Suprapubic skin (tissue), 3 donors: ENCODE measurements around the gene NEK11.

ENCODE experiments used
- POLR2A ChIP-seq, 2 donors: fragments of 450-650 bp; IDR thresholded peaks; one replicate each; pipeline ENCODE4 v1.6.1; 2017; ENCODE audit warnings: antibody characterized with exemption in 2 of 2, mild to moderate bottlenecking in 2 of 2, moderate library complexity in 2 of 2
- TF ChIP-seq, protein P1 (sequence below), 2 donors: fragments of 200-600 bp in 1 of 2; fragments of 450-650 bp in 1 of 2; sonication (generic) in 1 of 2; IDR thresholded peaks; one replicate each; pipeline ENCODE4 v1.5.1; 2016 to 2019; ENCODE audit warnings: antibody characterized with exemption in 2 of 2, mild to moderate bottlenecking in 1 of 2, moderate library complexity in 1 of 2

- TF ChIP-seq, protein P1, sequence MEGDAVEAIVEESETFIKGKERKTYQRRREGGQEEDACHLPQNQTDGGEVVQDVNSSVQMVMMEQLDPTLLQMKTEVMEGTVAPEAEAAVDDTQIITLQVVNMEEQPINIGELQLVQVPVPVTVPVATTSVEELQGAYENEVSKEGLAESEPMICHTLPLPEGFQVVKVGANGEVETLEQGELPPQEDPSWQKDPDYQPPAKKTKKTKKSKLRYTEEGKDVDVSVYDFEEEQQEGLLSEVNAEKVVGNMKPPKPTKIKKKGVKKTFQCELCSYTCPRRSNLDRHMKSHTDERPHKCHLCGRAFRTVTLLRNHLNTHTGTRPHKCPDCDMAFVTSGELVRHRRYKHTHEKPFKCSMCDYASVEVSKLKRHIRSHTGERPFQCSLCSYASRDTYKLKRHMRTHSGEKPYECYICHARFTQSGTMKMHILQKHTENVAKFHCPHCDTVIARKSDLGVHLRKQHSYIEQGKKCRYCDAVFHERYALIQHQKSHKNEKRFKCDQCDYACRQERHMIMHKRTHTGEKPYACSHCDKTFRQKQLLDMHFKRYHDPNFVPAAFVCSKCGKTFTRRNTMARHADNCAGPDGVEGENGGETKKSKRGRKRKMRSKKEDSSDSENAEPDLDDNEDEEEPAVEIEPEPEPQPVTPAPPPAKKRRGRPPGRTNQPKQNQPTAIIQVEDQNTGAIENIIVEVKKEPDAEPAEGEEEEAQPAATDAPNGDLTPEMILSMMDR (IDR thresholded peaks at IDR 0.05), result no peak
- TF ChIP-seq POLR2A (IDR thresholded peaks at IDR 0.05), result no peak
These were observed 296.3 kb downstream of the NEK11 start for GRCh38 chr3:131323014-131323413.
